CD4-positive, CD25-positive, alpha-beta regulatory T cell (primary cell): Measurements from ENCODE around the gene GRID2. TPM values are rescaled to one million over a fixed set of nuclear protein-coding genes. Genes with fewer than 3 reads are reported as not detected.

ENCODE experiments used
- ATAC-seq, 2 donors: fragments of 150-1000 bp; cut with Tn5 transposase; one replicate each; pipeline ENCODE4 v1.10.0; 2021; ENCODE audit warnings: low read depth in 2 of 2, moderate number of reproducible peaks in 2 of 2, moderate library complexity in 1 of 2
- DNase-seq, 3 donors: peaks; one replicate each; pipeline versions ENCODE4 v3.0.0 to v3.0.0-alpha.2; 2012 to 2022; ENCODE audit warnings: mixed read lengths in 1 of 3
- H3K27ac ChIP-seq: one replicate; pipeline ENCODE4 v1.7.0; 2013; ENCODE audit warnings: mild to moderate bottlenecking, low read length; ENCODE audit not compliant: insufficient read depth, poor library complexity, severe bottlenecking
- H3K27me3 ChIP-seq: one replicate; pipeline ENCODE4 v1.7.0; 2013; ENCODE audit warnings: low read length; ENCODE audit not compliant: control insufficient read depth, insufficient read depth
- H3K36me3 ChIP-seq: one replicate; pipeline ENCODE4 v1.7.0; 2013; ENCODE audit warnings: mild to moderate bottlenecking, low read length, moderate library complexity; ENCODE audit not compliant: control insufficient read depth, insufficient read depth
- H3K4me1 ChIP-seq: 2 replicates; pipeline ENCODE4 v1.7.0; 2013; ENCODE audit warnings: mild to moderate bottlenecking, low read length; ENCODE audit not compliant: insufficient read depth, control insufficient read depth, poor library complexity, severe bottlenecking
- H3K4me3 ChIP-seq: one replicate; pipeline ENCODE4 v1.7.0; 2013; ENCODE audit warnings: low read depth, mild to moderate bottlenecking, low read length, moderate library complexity
- H3K9me3 ChIP-seq, 2 experiments: 1 replicate in 1 of 2; 2 replicates in 1 of 2; pipeline ENCODE4 v1.7.0; 2013; ENCODE audit warnings: low read length in 2 of 2, mild to moderate bottlenecking in 1 of 2, moderate library complexity in 1 of 2; ENCODE audit not compliant: control insufficient read depth in 2 of 2
- H3K27ac Mint-ChIP-seq, 3 donors: one replicate each; pipeline ENCODE4 v1.8.0; 2020 to 2022; ENCODE audit warnings: mild to moderate bottlenecking in 3 of 3, mixed read lengths in 3 of 3, moderate library complexity in 2 of 3
- H3K27me3 Mint-ChIP-seq: one replicate; pipeline ENCODE4 v1.8.0; 2022; ENCODE audit warnings: mild to moderate bottlenecking, mixed read lengths
- H3K36me3 Mint-ChIP-seq: one replicate; pipeline ENCODE4 v1.8.0; 2020; ENCODE audit warnings: mixed read lengths
- H3K4me1 Mint-ChIP-seq, 4 donors: one replicate each; pipeline ENCODE4 v1.8.0; 2020 to 2022; ENCODE audit warnings: mixed read lengths in 4 of 4, mild to moderate bottlenecking in 1 of 4
- H3K4me3 Mint-ChIP-seq, 4 donors: one replicate each; pipeline ENCODE4 v1.8.0; 2020 to 2022; ENCODE audit warnings: mild to moderate bottlenecking in 4 of 4, mixed read lengths in 4 of 4, moderate library complexity in 3 of 4
- H3K9me3 Mint-ChIP-seq, 7 donors: one replicate each; pipeline ENCODE4 v1.8.0; 2020 to 2022; ENCODE audit warnings: mixed read lengths in 7 of 7, mild to moderate bottlenecking in 3 of 7, moderate library complexity in 2 of 7
- polyA plus RNA-seq, 4 donors: library from polyadenylated mRNA; unstranded; fragments of 300-500 nt; fragmentation: Illumina TruSeq; gene quantifications; one replicate each; pipeline ENCODE4 v1.2.3, GENCODE V29; 2021
- total RNA-seq: library from RNA; stranded (reverse); gene quantifications from one replicate; pipeline ENCODE4 v1.2.3, GENCODE V29; 2022

GRID2 gene
- total and polyA plus RNA-seq, 5 donors from 2014 or later: not detected

DNA sequence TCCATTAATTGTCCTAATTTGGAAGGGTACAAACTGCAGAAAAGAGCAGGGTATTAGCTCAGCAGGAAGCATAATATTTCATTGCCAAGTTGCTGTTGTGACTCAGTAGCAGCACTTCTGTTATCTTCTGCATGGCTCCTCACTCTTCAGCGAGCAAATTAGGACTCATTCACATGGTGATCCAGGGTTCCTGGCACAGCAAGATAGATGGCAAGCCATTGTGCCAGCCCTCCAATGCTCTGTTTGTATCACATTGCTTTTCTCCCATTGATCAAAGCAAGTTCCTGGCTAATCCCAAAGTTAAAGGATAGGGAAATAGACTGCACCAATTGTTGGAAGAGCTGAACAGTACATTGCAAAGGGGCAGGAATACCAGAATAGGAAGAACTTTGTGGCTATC, 1142.3 kb downstream of the GRID2 start:
- no peaks in the 10 kb centered on the region for H3K4me1 Mint-ChIP-seq
- H3K27me3 ChIP-seq: no peaks in the 10 kb centered on the region
- H3K4me3 ChIP-seq: no peak overlapping the region
- H3K27me3 Mint-ChIP-seq: no peaks in the 10 kb centered on the region
- no peaks in the 10 kb centered on the region for H3K36me3 Mint-ChIP-seq
- H3K27ac ChIP-seq: no peak overlapping the region
- no peak for DNase-seq
- no peak overlapping the region for H3K4me3 Mint-ChIP-seq
- no peaks in the 10 kb centered on the region for H3K4me1 ChIP-seq
- no peaks in the 10 kb centered on the region for H3K9me3 ChIP-seq
- no peaks in the 10 kb centered on the region for H3K36me3 ChIP-seq
- peaks cover 0 to 7% (median 6%) of the 10 kb centered on the region in 7 donors for H3K9me3 Mint-ChIP-seq
- no peak overlapping the region for H3K27ac Mint-ChIP-seq
- no peak for ATAC-seq

DNA sequence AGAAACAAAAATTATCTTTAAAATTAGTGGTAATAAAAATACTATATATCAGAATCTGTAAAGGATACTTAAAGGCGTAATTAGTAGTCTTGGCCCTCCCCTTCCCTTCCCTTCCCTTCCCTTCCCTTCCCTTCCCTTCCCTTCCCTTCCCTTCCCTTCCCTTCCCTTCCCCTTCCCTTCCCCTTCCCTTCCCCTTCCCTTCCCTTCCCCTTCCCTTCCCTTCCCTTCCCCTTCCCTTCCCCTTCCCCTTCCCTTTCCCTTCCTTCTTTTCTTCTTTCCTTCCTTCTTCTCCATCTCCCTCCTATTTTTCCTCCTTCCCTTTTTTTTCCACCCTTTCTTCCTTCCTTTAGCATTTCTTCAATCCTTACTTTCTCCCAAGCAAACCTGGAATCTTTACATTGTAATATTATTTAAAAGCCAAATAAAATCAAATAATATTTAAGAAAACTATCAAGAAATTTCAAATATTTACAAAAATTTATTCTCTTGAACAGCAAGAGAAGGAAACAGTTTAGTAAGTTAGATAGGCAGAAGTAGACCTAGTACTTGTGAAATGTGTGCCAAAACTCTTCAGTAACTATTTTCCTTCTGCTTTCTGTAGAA, 1145.0 kb downstream of the GRID2 start:
- no peaks in the 10 kb centered on the region for H3K27me3 ChIP-seq
- H3K27ac Mint-ChIP-seq: no peak overlapping the region
- no peak overlapping the region for H3K27ac ChIP-seq
- H3K4me1 Mint-ChIP-seq: no peaks in the 10 kb centered on the region
- DNase-seq (no peak), ATAC-seq (no peak)
- H3K4me1 ChIP-seq: no peaks in the 10 kb centered on the region
- H3K4me3 Mint-ChIP-seq: no peak overlapping the region
- H3K9me3 ChIP-seq: no peaks in the 10 kb centered on the region
- no peak overlapping the region for H3K4me3 ChIP-seq
- peaks cover 0 to 6% (median 2%) of the 10 kb centered on the region in 7 donors for H3K9me3 Mint-ChIP-seq
- H3K36me3 Mint-ChIP-seq: no peaks in the 10 kb centered on the region
- H3K27me3 Mint-ChIP-seq: no peaks in the 10 kb centered on the region
- no peaks in the 10 kb centered on the region for H3K36me3 ChIP-seq

DNA sequence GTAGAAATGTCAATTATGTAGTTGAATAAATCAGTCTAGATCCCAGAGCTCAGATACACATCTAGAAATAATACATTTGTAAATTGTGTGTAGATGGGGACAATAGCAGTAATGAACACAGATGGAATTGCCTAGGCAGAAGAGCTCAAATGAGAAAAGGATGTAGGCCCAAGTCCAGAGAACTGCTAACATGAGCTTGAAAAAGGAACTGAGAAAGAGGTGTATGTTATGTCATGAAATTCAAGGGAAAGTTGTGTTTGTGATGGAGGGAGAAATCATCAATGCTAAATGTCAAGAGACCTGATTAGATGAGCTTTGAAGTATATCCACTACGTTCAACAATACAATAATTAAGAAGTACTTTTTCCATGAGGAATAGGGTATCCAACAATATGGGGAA, 1148.2 kb downstream of the GRID2 start:
- Mint-ChIP-seq H3K4me3 (no peak overlapping the region), H3K27ac (no peak overlapping the region), H3K36me3 (no peaks in the 10 kb centered on the region), H3K4me1 (no peaks in the 10 kb centered on the region), H3K9me3 (peaks cover 0 to 2% (median 0%) of the 10 kb centered on the region in 7 donors), H3K27me3 (no peaks in the 10 kb centered on the region)
- ATAC-seq: no peak
- H3K4me3 ChIP-seq: no peak overlapping the region
- H3K27ac ChIP-seq: no peak overlapping the region
- H3K36me3 ChIP-seq: no peaks in the 10 kb centered on the region
- no peak for DNase-seq
- no peaks in the 10 kb centered on the region for H3K27me3 ChIP-seq
- no peaks in the 10 kb centered on the region for H3K4me1 ChIP-seq
- H3K9me3 ChIP-seq: no peaks in the 10 kb centered on the region

DNA sequence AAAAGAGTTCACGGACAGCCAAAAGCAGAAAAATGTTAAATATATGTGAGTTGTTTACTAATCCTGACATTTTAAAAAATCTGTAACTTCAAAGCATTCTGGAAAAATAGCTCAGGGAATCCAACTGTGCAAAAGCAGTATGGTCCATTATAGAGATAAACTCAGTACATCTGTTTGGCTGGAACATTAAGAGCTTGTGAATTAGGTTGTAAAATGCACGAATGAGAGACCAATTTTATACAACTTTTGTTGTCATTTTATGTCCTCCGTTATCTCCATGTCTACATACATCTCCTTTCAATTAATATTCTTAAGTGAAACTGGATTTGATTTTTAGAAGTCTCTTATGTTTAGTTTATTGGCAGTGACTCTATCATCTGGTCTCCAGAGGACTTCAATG, 1157.8 kb downstream of the GRID2 start:
- no peaks in the 10 kb centered on the region for H3K4me1 ChIP-seq
- H3K27ac ChIP-seq: no peak overlapping the region
- Mint-ChIP-seq H3K4me3 (no peak overlapping the region), H3K27me3 (no peaks in the 10 kb centered on the region), H3K27ac (no peak overlapping the region), H3K4me1 (no peaks in the 10 kb centered on the region), H3K9me3 (peaks cover 0 to 14% (median 1%) of the 10 kb centered on the region in 7 donors), H3K36me3 (no peaks in the 10 kb centered on the region)
- H3K27me3 ChIP-seq: no peaks in the 10 kb centered on the region
- H3K9me3 ChIP-seq: no peaks in the 10 kb centered on the region
- H3K4me3 ChIP-seq: no peak overlapping the region
- H3K36me3 ChIP-seq: no peaks in the 10 kb centered on the region
- no peak for ATAC-seq
- DNase-seq: no peak

DNA sequence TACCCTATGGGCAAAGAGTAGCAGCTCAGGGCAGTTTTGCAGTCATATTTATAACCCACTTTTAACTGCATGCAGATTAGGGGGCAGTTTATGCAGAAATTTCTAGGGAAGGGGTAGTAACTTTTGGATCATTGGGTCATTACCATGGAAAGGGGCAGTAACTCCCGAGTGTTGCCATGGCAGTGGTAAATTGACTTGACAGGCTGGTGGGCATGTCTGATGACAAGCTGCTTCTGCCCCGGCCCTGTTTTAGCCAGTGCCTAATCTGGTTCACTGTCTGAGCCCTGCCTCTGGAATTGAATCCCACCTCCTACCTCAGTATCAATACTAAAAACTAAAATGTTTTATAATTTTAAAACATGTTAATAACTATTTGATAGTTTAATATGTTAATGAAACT, 1162.7 kb downstream of the GRID2 start:
- H3K27ac Mint-ChIP-seq: no peak overlapping the region
- no peaks in the 10 kb centered on the region for H3K4me1 Mint-ChIP-seq
- H3K9me3 Mint-ChIP-seq: peaks cover 0 to 17% (median 2%) of the 10 kb centered on the region in 7 donors
- Histone ChIP-seq H3K4me1 (no peaks in the 10 kb centered on the region), H3K27me3 (no peaks in the 10 kb centered on the region), H3K4me3 (no peak overlapping the region), H3K27ac (no peak overlapping the region), H3K36me3 (no peaks in the 10 kb centered on the region), H3K9me3 (no peaks in the 10 kb centered on the region)
- no peak for DNase-seq
- no peak overlapping the region for H3K4me3 Mint-ChIP-seq
- no peaks in the 10 kb centered on the region for H3K36me3 Mint-ChIP-seq
- ATAC-seq: no peak
- H3K27me3 Mint-ChIP-seq: no peaks in the 10 kb centered on the region

DNA sequence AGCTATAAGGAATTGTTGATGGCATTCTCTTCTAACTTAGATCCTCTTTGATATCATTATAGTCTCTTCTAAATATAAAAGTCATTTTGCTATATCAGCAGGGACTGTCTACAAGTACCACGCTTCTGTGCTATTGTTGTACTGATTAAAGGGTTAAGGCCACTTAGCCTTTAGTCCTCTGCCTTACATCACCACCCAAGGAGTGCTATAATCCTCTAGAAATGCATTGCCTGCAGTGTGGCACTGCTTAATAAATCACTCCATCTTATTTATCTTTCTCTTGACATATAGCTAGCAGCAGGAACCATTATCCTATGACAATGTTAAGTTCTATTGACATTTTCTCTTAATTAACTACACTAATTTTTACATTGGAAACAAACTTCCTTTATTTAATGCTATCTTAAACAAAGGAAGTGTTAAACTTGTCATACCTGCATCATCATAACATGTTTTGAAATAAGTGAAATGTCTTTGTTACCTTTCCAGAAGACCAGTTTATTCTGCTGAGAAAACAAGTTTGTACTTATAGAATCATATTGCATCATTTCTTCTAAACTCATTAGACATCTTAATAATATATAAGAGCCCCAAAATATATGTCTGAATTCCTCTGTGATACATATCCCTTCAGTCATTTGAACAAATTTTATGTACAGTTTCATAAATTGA, 1163.9 kb downstream of the GRID2 start:
- no peak for ATAC-seq
- H3K36me3 ChIP-seq: no peaks in the 10 kb centered on the region

DNA sequence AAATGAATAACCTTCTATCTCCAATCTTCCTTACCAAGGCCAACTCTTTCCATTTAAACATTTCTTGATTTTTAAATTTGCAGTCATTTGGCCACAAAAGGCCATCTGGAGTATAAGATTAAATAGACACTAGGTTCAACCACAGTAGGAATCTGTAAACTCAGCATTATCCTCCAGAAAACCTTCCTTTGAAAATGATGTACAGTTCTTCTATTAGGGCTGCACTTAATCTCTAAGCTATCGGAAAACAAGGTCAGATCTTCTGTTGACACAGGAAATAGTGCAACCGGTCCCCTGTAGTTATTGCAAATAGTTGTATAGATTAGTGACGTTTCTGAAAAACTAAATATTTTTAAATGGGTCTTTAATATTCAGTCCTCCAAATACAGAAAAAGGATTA, 1165.8 kb downstream of the GRID2 start:
- H3K36me3 Mint-ChIP-seq: no peaks in the 10 kb centered on the region
- Histone ChIP-seq H3K4me3 (no peak overlapping the region), H3K27me3 (no peaks in the 10 kb centered on the region), H3K9me3 (no peaks in the 10 kb centered on the region), H3K27ac (no peak overlapping the region), H3K4me1 (no peaks in the 10 kb centered on the region), H3K36me3 (no peaks in the 10 kb centered on the region)
- no peaks in the 10 kb centered on the region for H3K4me1 Mint-ChIP-seq
- peaks cover 0 to 22% (median 4%) of the 10 kb centered on the region in 7 donors for H3K9me3 Mint-ChIP-seq
- H3K27me3 Mint-ChIP-seq: no peaks in the 10 kb centered on the region
- no peak overlapping the region for H3K27ac Mint-ChIP-seq
- no peak for DNase-seq
- no peak for ATAC-seq
- H3K4me3 Mint-ChIP-seq: no peak overlapping the region

More for the DNA sequence above, 1163.9 kb downstream of the GRID2 start:
- H3K4me1 ChIP-seq: no peaks in the 10 kb centered on the region
- no peak overlapping the region for H3K4me3 Mint-ChIP-seq
- H3K9me3 Mint-ChIP-seq: peaks cover 0 to 21% (median 2%) of the 10 kb centered on the region in 7 donors
- no peaks in the 10 kb centered on the region for H3K4me1 Mint-ChIP-seq
- DNase-seq: no peak
- no peak overlapping the region for H3K4me3 ChIP-seq
- no peaks in the 10 kb centered on the region for H3K27me3 ChIP-seq
- no peak overlapping the region for H3K27ac Mint-ChIP-seq
- H3K36me3 Mint-ChIP-seq: no peaks in the 10 kb centered on the region
- no peaks in the 10 kb centered on the region for H3K27me3 Mint-ChIP-seq
- no peak overlapping the region for H3K27ac ChIP-seq
- no peaks in the 10 kb centered on the region for H3K9me3 ChIP-seq

DNA sequence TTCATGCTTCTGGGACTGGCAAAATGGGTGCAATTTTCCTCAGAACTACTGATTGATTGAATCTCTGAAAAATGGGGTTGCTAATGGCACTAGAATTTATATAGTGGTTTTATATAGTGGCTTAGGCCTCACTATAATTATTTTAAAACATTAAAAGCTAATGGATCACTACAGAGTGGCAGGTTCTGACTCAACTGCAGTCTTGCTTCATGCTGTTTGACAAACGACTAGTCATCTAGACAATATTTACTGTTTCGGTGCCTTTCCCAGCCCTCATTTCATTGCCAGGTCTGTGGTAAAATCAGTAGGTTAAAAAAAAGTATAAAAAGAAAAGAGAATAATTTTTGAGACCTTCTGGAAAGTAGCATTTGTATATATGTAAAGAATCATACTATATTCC, 1172.0 kb downstream of the GRID2 start:
- ATAC-seq: no peak
- Histone ChIP-seq H3K36me3 (no peaks in the 10 kb centered on the region), H3K27me3 (no peaks in the 10 kb centered on the region), H3K4me1 (no peaks in the 10 kb centered on the region), H3K9me3 (no peaks in the 10 kb centered on the region), H3K27ac (no peak overlapping the region), H3K4me3 (no peak overlapping the region)
- Mint-ChIP-seq H3K9me3 (peaks cover 0 to 16% (median 3%) of the 10 kb centered on the region in 7 donors), H3K4me3 (no peak overlapping the region), H3K27ac (no peak overlapping the region), H3K36me3 (no peaks in the 10 kb centered on the region), H3K27me3 (peaks cover 4% of the 10 kb centered on the region), H3K4me1 (no peaks in the 10 kb centered on the region)
- DNase-seq: no peak
